Measurements from ENCODE around the gene TMEM158.

DNA sequence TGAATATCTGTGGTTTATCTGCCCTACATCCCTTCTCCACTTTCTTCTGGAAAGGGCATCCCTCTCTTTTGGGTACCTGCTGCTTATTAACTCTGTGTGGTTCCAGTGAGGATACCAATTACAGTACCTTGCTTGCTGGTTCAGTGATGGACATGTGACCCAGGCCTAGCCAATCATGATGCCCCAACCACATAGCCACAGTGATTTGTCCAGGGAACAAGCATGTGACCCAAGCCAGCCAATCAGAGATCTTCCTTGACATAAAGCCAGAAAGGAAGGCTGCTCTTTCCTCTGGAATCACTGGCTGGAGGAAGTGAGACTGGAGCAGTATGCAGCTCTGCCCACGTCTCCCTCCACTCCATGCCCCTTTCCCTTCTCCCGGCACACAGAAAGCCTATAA is 10.9 kb upstream of the TMEM158 start:
- TF ChIP-seq EZH2 (IDR thresholded peaks at IDR 0.05; ENCODE audit: borderline replicate concordance, low read depth, low read length, severe bottlenecking), result no peak
- TF ChIP-seq, protein P1, sequence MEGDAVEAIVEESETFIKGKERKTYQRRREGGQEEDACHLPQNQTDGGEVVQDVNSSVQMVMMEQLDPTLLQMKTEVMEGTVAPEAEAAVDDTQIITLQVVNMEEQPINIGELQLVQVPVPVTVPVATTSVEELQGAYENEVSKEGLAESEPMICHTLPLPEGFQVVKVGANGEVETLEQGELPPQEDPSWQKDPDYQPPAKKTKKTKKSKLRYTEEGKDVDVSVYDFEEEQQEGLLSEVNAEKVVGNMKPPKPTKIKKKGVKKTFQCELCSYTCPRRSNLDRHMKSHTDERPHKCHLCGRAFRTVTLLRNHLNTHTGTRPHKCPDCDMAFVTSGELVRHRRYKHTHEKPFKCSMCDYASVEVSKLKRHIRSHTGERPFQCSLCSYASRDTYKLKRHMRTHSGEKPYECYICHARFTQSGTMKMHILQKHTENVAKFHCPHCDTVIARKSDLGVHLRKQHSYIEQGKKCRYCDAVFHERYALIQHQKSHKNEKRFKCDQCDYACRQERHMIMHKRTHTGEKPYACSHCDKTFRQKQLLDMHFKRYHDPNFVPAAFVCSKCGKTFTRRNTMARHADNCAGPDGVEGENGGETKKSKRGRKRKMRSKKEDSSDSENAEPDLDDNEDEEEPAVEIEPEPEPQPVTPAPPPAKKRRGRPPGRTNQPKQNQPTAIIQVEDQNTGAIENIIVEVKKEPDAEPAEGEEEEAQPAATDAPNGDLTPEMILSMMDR (IDR thresholded peaks at IDR 0.05; ENCODE audit: borderline replicate concordance, extremely low read depth, low read length, poor library complexity, severe bottlenecking), result no peak

All from DND-41 (cell line).